ENCODE data around the gene SYNE1. TPM values are rescaled to one million over a fixed set of nuclear protein-coding genes. Genes with fewer than 3 reads are reported as not detected.

The SYNE1 gene
- total and polyA plus RNA-seq, 7 donors = 7.2 to 203 (median 86.4) TPM

GRCh38 chr6:152189736-152190135, 447.4 kb downstream of the SYNE1 start:
- Histone ChIP-seq H3K9me3 (no peaks in the 10 kb centered on the region), H3K4me1 (no peaks in the 10 kb centered on the region), H3K27me3 (no peaks in the 10 kb centered on the region), H3K4me3 (no peak overlapping the region), H3K36me3 (peaks cover 0 to 24% (median 0%) of the 10 kb centered on the region in 4 donors), H3K27ac (no peak overlapping the region)
- intact Hi-C loops (cut with DNase I) = no loop called here
- TF ChIP-seq EP300 (IDR thresholded peaks at IDR 0.05) (no peak), POLR2A (IDR thresholded peaks at IDR 0.05) (no peak), POLR2AphosphoS5 (IDR thresholded peaks at IDR 0.05) (no peak)
- TF ChIP-seq, protein P1, sequence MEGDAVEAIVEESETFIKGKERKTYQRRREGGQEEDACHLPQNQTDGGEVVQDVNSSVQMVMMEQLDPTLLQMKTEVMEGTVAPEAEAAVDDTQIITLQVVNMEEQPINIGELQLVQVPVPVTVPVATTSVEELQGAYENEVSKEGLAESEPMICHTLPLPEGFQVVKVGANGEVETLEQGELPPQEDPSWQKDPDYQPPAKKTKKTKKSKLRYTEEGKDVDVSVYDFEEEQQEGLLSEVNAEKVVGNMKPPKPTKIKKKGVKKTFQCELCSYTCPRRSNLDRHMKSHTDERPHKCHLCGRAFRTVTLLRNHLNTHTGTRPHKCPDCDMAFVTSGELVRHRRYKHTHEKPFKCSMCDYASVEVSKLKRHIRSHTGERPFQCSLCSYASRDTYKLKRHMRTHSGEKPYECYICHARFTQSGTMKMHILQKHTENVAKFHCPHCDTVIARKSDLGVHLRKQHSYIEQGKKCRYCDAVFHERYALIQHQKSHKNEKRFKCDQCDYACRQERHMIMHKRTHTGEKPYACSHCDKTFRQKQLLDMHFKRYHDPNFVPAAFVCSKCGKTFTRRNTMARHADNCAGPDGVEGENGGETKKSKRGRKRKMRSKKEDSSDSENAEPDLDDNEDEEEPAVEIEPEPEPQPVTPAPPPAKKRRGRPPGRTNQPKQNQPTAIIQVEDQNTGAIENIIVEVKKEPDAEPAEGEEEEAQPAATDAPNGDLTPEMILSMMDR (IDR thresholded peaks at IDR 0.05) = no peak
- WGBS, 2 donors = 81 to 85% methylated on average over 2 of the region's 2 CpGs
- DNase-seq = no peak

GRCh38 chr6:152188011-152188410, 449.2 kb downstream of the SYNE1 start:
- Histone ChIP-seq H3K9me3 (no peaks in the 10 kb centered on the region), H3K27ac (no peak overlapping the region), H3K4me3 (no peak overlapping the region), H3K36me3 (peaks cover 0 to 23% (median 0%) of the 10 kb centered on the region in 4 donors), H3K4me1 (no peaks in the 10 kb centered on the region), H3K27me3 (no peaks in the 10 kb centered on the region)
- no peak for TF ChIP-seq POLR2AphosphoS5 (IDR thresholded peaks at IDR 0.05)
- TF ChIP-seq, protein P1 (IDR thresholded peaks at IDR 0.05) = no peak
- intact Hi-C loops (cut with DNase I) = no loop called here
- 83 to 87% methylated on average over 3 of the region's 3 CpGs for WGBS, 2 donors
- DNase-seq = no peak

- WGBS, 2 donors = 69 to 83% methylated on average over 3 of the region's 3 CpGs
- intact Hi-C loops (cut with DNase I) = no loop called here
Observed at GRCh38 chr6:152186840-152187239, 450.3 kb downstream of the SYNE1 start.

GRCh38 chr6:152184917-152185574, 452.1 kb downstream of the SYNE1 start:
- H3K36me3 ChIP-seq = peaks cover 0 to 27% (median 0%) of the 10 kb centered on the region in 4 donors
- H3K4me1 ChIP-seq = no peaks in the 10 kb centered on the region
- H3K4me3 ChIP-seq = no peak overlapping the region
- no peaks in the 10 kb centered on the region for H3K9me3 ChIP-seq
- WGBS, 2 donors = 48 to 76% methylated on average over 6 of the region's 6 CpGs
- H3K27me3 ChIP-seq = no peaks in the 10 kb centered on the region
- DNase-seq = no peak
- no peak overlapping the region for H3K27ac ChIP-seq
- TF ChIP-seq, protein P1 (IDR thresholded peaks at IDR 0.05) = no peak
- TF ChIP-seq EP300 (IDR thresholded peaks at IDR 0.05) (no peak), POLR2A (IDR thresholded peaks at IDR 0.05) (no peak), POLR2AphosphoS5 (IDR thresholded peaks at IDR 0.05) (no peak)
- intact Hi-C loops (cut with DNase I) = no loop called here

More at GRCh38 chr6:152186840-152187239, 450.3 kb downstream of the SYNE1 start:
- TF ChIP-seq POLR2A (IDR thresholded peaks at IDR 0.05) = no peak
- TF ChIP-seq, protein P1 (IDR thresholded peaks at IDR 0.05) = no peak
- no peak for TF ChIP-seq POLR2AphosphoS5 (IDR thresholded peaks at IDR 0.05)
- TF ChIP-seq EP300 (IDR thresholded peaks at IDR 0.05) = no peak
- no peak overlapping the region for H3K4me3 ChIP-seq
- H3K9me3 ChIP-seq = no peaks in the 10 kb centered on the region
- H3K27me3 ChIP-seq = no peaks in the 10 kb centered on the region
- no peak for DNase-seq
- peaks cover 0 to 23% (median 0%) of the 10 kb centered on the region in 4 donors for H3K36me3 ChIP-seq
- no peak overlapping the region for H3K27ac ChIP-seq
- no peaks in the 10 kb centered on the region for H3K4me1 ChIP-seq

GRCh38 chr6:152184573-152184916, 452.6 kb downstream of the SYNE1 start:
- Histone ChIP-seq H3K27ac (no peak overlapping the region), H3K4me1 (no peaks in the 10 kb centered on the region), H3K27me3 (no peaks in the 10 kb centered on the region), H3K36me3 (peaks cover 0 to 32% (median 0%) of the 10 kb centered on the region in 4 donors), H3K4me3 (no peak overlapping the region), H3K9me3 (no peaks in the 10 kb centered on the region)
- intact Hi-C loops (cut with DNase I) = no loop called here
- TF ChIP-seq EP300 (IDR thresholded peaks at IDR 0.05) (no peak), POLR2A (IDR thresholded peaks at IDR 0.05) (no peak), POLR2AphosphoS5 (IDR thresholded peaks at IDR 0.05) (no peak)
- TF ChIP-seq, protein P1 (IDR thresholded peaks at IDR 0.05) = no peak
- 35 to 60% methylated on average over 2 of the region's 2 CpGs for WGBS, 2 donors
- DNase-seq = no peak

All from sigmoid colon (tissue), 7 donors.